Ishikawa (cell line): ENCODE data around the gene RGS6.

Source experiments
- CEBPB ChIP-seq: IDR thresholded peaks from 2 replicates; pipeline ENCODE4 v1.6.1; 2012
- CREB1 ChIP-seq: IDR thresholded peaks from 2 replicates; pipeline ENCODE4 v1.6.1; 2012; ENCODE audit warnings: low read depth
- EGR1 ChIP-seq: IDR thresholded peaks from 2 replicates; pipeline ENCODE4 v1.6.1; 2012
- EP300 ChIP-seq: IDR thresholded peaks from 2 replicates; pipeline ENCODE4 v1.6.1; 2012; ENCODE audit warnings: borderline replicate concordance
- FOXM1 ChIP-seq: IDR thresholded peaks from 2 replicates; pipeline ENCODE4 v1.6.1; 2012; ENCODE audit warnings: low read depth, borderline replicate concordance
- NFIC ChIP-seq: IDR thresholded peaks from 2 replicates; pipeline ENCODE4 v1.6.1; 2012
- RAD21 ChIP-seq: IDR thresholded peaks from 2 replicates; pipeline ENCODE4 v1.6.1; 2012; ENCODE audit warnings: low read depth
- TAF1 ChIP-seq: IDR thresholded peaks from 2 replicates; pipeline ENCODE4 v1.6.1; 2012; ENCODE audit warnings: low read depth, mild to moderate bottlenecking
- TCF12 ChIP-seq: IDR thresholded peaks from 2 replicates; pipeline ENCODE4 v1.6.1; 2012; ENCODE audit warnings: low read depth
- TEAD4 ChIP-seq: IDR thresholded peaks from 2 replicates; pipeline ENCODE4 v1.6.1; 2012
- YY1 ChIP-seq: IDR thresholded peaks from 2 replicates; pipeline ENCODE4 v1.6.1; 2012; ENCODE audit warnings: low read depth
- ZBTB7A ChIP-seq: IDR thresholded peaks from 2 replicates; pipeline ENCODE4 v1.6.1; 2012; ENCODE audit warnings: low read depth
- TF ChIP-seq, protein P1 (sequence below): IDR thresholded peaks from 2 replicates; pipeline ENCODE4 v1.6.1; 2012
- TF ChIP-seq, protein P2 (sequence below): IDR thresholded peaks from 2 replicates; pipeline ENCODE4 v1.6.1; 2012
- TF ChIP-seq, protein P3 (sequence below): IDR thresholded peaks from 2 replicates; pipeline ENCODE4 v1.6.1; 2012; ENCODE audit warnings: low read depth, mild to moderate bottlenecking

RGS6 gene

DNA sequence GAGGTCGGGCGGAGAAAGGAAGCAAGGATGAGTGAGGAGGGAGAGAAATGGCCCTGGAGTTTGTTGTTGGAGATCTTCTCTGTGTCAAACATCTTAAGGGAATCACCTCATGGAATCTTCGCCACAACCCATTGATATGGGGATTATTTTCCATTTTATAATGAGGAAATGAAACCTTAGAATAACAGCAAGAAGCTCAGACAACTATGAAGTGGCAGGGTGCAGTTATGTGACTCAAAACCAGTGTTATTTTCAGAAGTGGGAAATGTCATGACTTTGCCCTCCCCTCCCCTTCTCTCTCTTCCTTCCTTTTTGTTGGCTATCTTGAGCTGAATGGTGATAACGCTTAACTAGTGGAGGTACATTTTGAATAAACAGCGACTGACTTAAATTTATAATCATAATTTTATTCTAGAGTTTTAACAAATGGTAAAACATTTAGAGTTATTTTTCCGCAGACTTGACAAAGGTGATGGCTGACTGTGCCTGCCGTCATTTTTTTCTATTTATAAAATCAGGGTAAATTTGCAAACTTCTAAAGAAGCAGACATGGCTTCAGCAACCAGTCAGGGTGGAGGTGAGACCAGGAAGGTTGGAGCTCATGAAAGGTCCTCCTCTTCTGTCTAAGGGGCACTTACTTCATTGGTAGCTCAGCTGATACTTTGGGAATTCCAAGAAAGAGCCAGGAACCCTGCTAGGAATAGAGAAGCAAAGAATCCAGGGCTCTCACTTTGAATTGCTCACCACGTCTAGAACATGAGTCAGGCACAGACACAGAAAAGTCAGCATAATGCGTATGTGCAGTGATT, 232.4 kb downstream of the RGS6 start:
- TF ChIP-seq EGR1 (no peak), CREB1 (no peak), YY1 (no peak), ZBTB7A (no peak), TAF1 (no peak), TEAD4 (no peak), EP300 (no peak)
- TF ChIP-seq, protein P1, sequence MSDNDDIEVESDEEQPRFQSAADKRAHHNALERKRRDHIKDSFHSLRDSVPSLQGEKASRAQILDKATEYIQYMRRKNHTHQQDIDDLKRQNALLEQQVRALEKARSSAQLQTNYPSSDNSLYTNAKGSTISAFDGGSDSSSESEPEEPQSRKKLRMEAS = no peak
- TF ChIP-seq, protein P2, sequence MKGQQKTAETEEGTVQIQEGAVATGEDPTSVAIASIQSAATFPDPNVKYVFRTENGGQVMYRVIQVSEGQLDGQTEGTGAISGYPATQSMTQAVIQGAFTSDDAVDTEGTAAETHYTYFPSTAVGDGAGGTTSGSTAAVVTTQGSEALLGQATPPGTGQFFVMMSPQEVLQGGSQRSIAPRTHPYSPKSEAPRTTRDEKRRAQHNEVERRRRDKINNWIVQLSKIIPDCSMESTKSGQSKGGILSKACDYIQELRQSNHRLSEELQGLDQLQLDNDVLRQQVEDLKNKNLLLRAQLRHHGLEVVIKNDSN = no peak

DNA sequence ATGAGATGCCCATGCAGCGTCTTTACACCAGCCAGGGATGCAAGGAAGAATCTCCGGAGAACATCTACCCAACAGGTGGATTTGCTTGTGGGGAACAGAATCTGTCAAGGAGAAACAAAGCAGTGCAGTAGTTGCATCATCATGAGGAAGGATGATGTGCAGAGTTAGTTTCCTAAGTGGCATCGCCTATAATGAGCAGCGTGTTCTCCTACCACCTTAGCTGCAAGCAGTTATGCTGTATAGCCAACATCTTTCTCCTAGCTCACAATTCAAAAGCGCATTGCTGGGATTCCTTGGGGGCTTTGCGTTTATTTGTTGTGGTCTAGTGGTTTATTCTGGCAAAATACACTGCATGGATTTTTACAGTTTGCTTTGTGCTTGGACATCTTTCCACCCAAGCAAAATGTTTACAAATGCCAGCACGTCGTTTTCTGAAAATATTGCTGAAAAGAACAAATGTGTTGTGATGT, 233.0 kb downstream of the RGS6 start:
- TF ChIP-seq TAF1 (no peak), NFIC (no peak), RAD21 (no peak), YY1 (no peak), EGR1 (no peak), EP300 (no peak), FOXM1 (no peak), CEBPB (no peak), ZBTB7A (no peak), TCF12 (no peak), CREB1 (no peak), TEAD4 (no peak)
- TF ChIP-seq, protein P3, sequence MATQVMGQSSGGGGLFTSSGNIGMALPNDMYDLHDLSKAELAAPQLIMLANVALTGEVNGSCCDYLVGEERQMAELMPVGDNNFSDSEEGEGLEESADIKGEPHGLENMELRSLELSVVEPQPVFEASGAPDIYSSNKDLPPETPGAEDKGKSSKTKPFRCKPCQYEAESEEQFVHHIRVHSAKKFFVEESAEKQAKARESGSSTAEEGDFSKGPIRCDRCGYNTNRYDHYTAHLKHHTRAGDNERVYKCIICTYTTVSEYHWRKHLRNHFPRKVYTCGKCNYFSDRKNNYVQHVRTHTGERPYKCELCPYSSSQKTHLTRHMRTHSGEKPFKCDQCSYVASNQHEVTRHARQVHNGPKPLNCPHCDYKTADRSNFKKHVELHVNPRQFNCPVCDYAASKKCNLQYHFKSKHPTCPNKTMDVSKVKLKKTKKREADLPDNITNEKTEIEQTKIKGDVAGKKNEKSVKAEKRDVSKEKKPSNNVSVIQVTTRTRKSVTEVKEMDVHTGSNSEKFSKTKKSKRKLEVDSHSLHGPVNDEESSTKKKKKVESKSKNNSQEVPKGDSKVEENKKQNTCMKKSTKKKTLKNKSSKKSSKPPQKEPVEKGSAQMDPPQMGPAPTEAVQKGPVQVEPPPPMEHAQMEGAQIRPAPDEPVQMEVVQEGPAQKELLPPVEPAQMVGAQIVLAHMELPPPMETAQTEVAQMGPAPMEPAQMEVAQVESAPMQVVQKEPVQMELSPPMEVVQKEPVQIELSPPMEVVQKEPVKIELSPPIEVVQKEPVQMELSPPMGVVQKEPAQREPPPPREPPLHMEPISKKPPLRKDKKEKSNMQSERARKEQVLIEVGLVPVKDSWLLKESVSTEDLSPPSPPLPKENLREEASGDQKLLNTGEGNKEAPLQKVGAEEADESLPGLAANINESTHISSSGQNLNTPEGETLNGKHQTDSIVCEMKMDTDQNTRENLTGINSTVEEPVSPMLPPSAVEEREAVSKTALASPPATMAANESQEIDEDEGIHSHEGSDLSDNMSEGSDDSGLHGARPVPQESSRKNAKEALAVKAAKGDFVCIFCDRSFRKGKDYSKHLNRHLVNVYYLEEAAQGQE = no peak
- TF ChIP-seq, protein P1 = no peak
- TF ChIP-seq, protein P2 = no peak

DNA sequence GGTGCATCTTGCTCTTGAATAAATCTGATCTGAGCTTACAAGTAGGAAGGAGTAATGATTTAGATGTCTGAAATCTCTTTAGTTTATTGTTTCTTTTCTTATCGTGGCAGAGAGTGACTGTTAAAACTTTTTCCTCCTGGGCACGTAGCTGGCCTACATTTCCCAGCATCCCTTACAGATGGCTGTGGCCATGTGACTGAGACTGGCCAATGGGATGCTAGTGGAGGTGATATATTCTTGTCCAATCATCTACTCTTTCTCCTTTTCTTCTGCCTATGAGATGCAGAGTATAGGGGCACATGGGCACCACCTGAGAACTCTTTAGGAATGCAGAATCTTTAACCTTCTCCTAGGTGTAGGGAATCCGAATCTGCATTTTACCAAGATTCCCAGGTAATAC, 237.3 kb downstream of the RGS6 start:
- no peak for TF ChIP-seq EP300
- TF ChIP-seq, protein P2 = peak; percentile 91

DNA sequence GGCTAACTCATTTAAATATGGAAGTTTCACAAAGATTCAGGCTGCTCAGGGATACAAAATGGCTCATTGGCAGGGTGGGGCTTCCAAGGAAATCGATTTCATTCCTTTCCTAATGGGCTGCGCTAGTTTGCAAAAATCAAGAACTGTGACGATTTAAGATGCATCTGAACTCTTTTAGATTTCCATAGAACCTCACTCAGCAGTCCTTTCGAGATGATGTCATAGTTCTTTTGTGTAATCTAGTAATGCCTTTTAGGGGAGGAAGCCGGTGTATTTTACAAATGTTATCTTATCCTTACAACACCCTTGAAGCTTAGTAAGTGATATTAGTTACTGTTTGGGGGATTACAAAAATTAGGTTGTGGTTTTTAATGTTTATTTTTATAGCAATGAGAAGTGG, 239.8 kb downstream of the RGS6 start:
- TF ChIP-seq NFIC (no peak), FOXM1 (no peak), RAD21 (no peak), TCF12 (no peak), ZBTB7A (no peak), CEBPB (no peak), CREB1 (no peak), TAF1 (no peak), EGR1 (no peak), TEAD4 (no peak), EP300 (no peak)
- TF ChIP-seq, protein P3 = no peak
- TF ChIP-seq, protein P2 = no peak

DNA sequence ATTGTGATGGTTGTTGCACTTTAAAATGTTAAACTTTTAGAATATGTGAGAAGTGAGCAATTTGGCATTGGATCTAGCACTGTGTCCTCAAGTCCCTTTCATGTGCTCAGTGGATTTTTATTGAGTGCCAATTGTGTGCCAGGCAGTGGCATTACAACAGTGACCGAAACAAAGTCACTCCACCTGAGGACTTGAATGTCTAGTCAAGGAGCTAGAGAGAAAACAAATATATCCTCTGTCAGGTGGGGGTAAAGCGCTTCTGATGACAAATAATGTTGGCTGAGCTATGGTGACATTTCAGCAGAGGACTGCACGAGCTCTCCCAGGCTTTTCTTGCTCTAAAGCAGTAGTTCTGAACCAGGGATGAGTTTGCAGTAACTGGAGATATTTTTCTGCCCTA, 240.4 kb downstream of the RGS6 start:
- TF ChIP-seq TAF1 (no peak), CREB1 (no peak), EP300 (no peak), TCF12 (no peak), CEBPB (no peak), TEAD4 (no peak), ZBTB7A (no peak), FOXM1 (no peak), NFIC (no peak), EGR1 (no peak)
- TF ChIP-seq, protein P1 = no peak
